H1 (cell line): ENCODE measurements around the gene CCL3. TPM values are rescaled to one million over a fixed set of nuclear protein-coding genes. Genes with fewer than 3 reads are reported as not detected.

Experiments
- CTCF ChIA-PET: fragments of 300-600 bp; sonication (Branson Sonifier 250); formaldehyde crosslinking; loops from one replicate; lab custom pipeline; 2021; ENCODE audit not compliant: partially characterized antibody; lab: Charles Lee
- POLR2A ChIA-PET: fragments of 300-600 bp; sonication (Branson Sonifier 250); formaldehyde crosslinking; loops from one replicate; lab custom pipeline; 2021; ENCODE audit warnings: inconsistent platforms; ENCODE audit not compliant: partially characterized antibody; lab: Charles Lee
- DNase-seq, 2 experiments: peaks; one replicate each; pipeline versions ENCODE4 v3.0.0 to v3.0.0-alpha.2; 2010 to 2022; ENCODE audit warnings: low spot score in 2 of 2, low read depth in 1 of 2, mixed read lengths in 1 of 2
- FAIRE-seq: peaks from 2 replicates; lab custom pipeline; 2011; peaks lifted over from hg19 to GRCh38; lab: Jason Lieb, UNC
- H2AFZ ChIP-seq: 2 replicates; pipeline ENCODE4 v1.8.1; 2012; ENCODE audit warnings: low read length, inconsistent platforms
- H2AK5ac ChIP-seq: 2 replicates; pipeline ENCODE4 v1.6.1; 2013; ENCODE audit warnings: low read depth, low read length
- H2BK120ac ChIP-seq: replicated peaks from 2 replicates; pipeline ENCODE3; 2013; ENCODE audit warnings: low read depth, low read length, inconsistent platforms
- H2BK12ac ChIP-seq: 2 replicates; pipeline ENCODE4 v1.6.1; 2013; ENCODE audit warnings: low read depth, low read length
- H2BK15ac ChIP-seq: 2 replicates; pipeline ENCODE4 v1.6.1; 2013; ENCODE audit warnings: low read length
- H2BK20ac ChIP-seq: 2 replicates; pipeline ENCODE4 v1.6.1; 2013; ENCODE audit warnings: low read length
- H2BK5ac ChIP-seq: 2 replicates; pipeline ENCODE4 v1.6.1; 2013; ENCODE audit warnings: low read depth, low read length
- H3K14ac ChIP-seq: 2 replicates; pipeline ENCODE4 v1.6.1; 2013; ENCODE audit warnings: inconsistent platforms; ENCODE audit not compliant: insufficient read length
- H3K18ac ChIP-seq: 2 replicates; pipeline ENCODE4 v1.6.1; 2013; ENCODE audit warnings: low read length; ENCODE audit errors: extremely low read depth
- H3K23ac ChIP-seq: 2 replicates; pipeline ENCODE4 v1.6.1; 2013; ENCODE audit warnings: inconsistent platforms; ENCODE audit not compliant: insufficient read length
- H3K23me2 ChIP-seq: 2 replicates; pipeline ENCODE4 v1.6.1; 2013; ENCODE audit warnings: low read depth, low read length
- H3K27ac ChIP-seq: 2 replicates; pipeline ENCODE4 v1.6.1; 2011; ENCODE audit warnings: low read depth, low read length, inconsistent platforms
- H3K27me3 ChIP-seq, 4 experiments: replicated peaks in 1 of 4; 1 replicate in 1 of 4; 2 replicates in 3 of 4; pipeline versions ENCODE4 v1.6.1 to v1.8.1; 2011 to 2013; ENCODE audit warnings: low read length in 3 of 4, mild to moderate bottlenecking in 3 of 4, inconsistent platforms in 2 of 4, mixed read lengths in 2 of 4, moderate library complexity in 1 of 4; ENCODE audit not compliant: control insufficient read depth in 3 of 4, insufficient read depth in 3 of 4; ENCODE audit errors: extremely low read depth in 1 of 4
- H3K36me3 ChIP-seq, 4 experiments: 2 replicates each; pipeline versions ENCODE4 v1.6.1 to v1.8.1; 2011 to 2013; ENCODE audit warnings: mild to moderate bottlenecking in 4 of 4, low read length in 3 of 4, moderate library complexity in 2 of 4, control low read depth in 1 of 4, inconsistent platforms in 1 of 4; ENCODE audit not compliant: insufficient read depth in 4 of 4, control insufficient read depth in 2 of 4
- H3K4ac ChIP-seq: replicated peaks from 2 replicates; pipeline ENCODE3; 2013; ENCODE audit warnings: low read length, low read depth, mixed read lengths, inconsistent platforms; ENCODE audit not compliant: insufficient read length
- H3K4me1 ChIP-seq, 4 experiments: replicated peaks in 1 of 4; 1 replicate in 1 of 4; 2 replicates in 3 of 4; pipeline versions ENCODE4 v1.6.1 to v1.8.1; 2011 to 2013; ENCODE audit warnings: low read length in 3 of 4, inconsistent platforms in 2 of 4, mixed read lengths in 1 of 4; ENCODE audit not compliant: insufficient read depth in 4 of 4, control insufficient read depth in 3 of 4
- H3K4me2 ChIP-seq, 2 experiments: 2 replicates each; pipeline versions ENCODE4 v1.6.1 to v1.8.1; 2011 to 2013; ENCODE audit warnings: low read depth in 2 of 2, low read length in 2 of 2, control low read depth in 1 of 2, inconsistent platforms in 1 of 2, mild to moderate bottlenecking in 1 of 2; ENCODE audit not compliant: insufficient read depth in 1 of 2
- H3K4me3 ChIP-seq, 4 experiments: fragments of 200-600, 300-600 bp in 1 of 4; sonication (generic), shearing (Covaris generic), sonication (Bioruptor Twin) in 1 of 4; 2 replicates each; pipeline versions ENCODE4 v1.5.1 to v1.8.1; 2011 to 2016; ENCODE audit warnings: low read length in 4 of 4, low read depth in 3 of 4, control low read depth in 2 of 4, inconsistent platforms in 2 of 4, mild to moderate bottlenecking in 2 of 4, mixed read lengths in 1 of 4, moderate library complexity in 1 of 4; ENCODE audit not compliant: insufficient read depth in 2 of 4; ENCODE audit errors: extremely low read depth in 1 of 4
- H3K56ac ChIP-seq: replicated peaks from 2 replicates; pipeline ENCODE3; 2013; ENCODE audit warnings: low read depth, mild to moderate bottlenecking, mixed read lengths, low read length, inconsistent platforms; ENCODE audit not compliant: insufficient read length
- H3K79me1 ChIP-seq: 2 replicates; pipeline ENCODE4 v1.6.1; 2013; ENCODE audit warnings: low read depth, low read length, control low read depth
- H3K79me2 ChIP-seq, 2 experiments: 2 replicates each; pipeline versions ENCODE4 v1.6.1 to v1.8.1; 2012 to 2013; ENCODE audit warnings: low read length in 2 of 2, mild to moderate bottlenecking in 2 of 2, inconsistent platforms in 1 of 2; ENCODE audit not compliant: insufficient read depth in 2 of 2, control insufficient read depth in 1 of 2
- H3K9ac ChIP-seq, 4 experiments: replicated peaks in 1 of 4; 1 replicate in 1 of 4; 2 replicates in 3 of 4; pipeline versions ENCODE4 v1.6.1 to v1.8.1; 2011 to 2013; ENCODE audit warnings: low read depth in 3 of 4, low read length in 3 of 4, control low read depth in 2 of 4, mild to moderate bottlenecking in 2 of 4, moderate library complexity in 2 of 4, inconsistent platforms in 1 of 4; ENCODE audit errors: extremely low read depth in 1 of 4
- H3K9me3 ChIP-seq, 2 experiments: 2 replicates each; pipeline versions ENCODE4 v1.6.1 to v1.8.1; 2012 to 2013; ENCODE audit warnings: mild to moderate bottlenecking in 2 of 2, moderate library complexity in 2 of 2, control low read depth in 1 of 2, inconsistent platforms in 1 of 2, low read depth in 1 of 2, low read length in 1 of 2, mixed read lengths in 1 of 2; ENCODE audit not compliant: insufficient read depth in 2 of 2
- H4K20me1 ChIP-seq, 2 experiments: replicated peaks in 1 of 2; 2 replicates each; pipeline versions ENCODE3 to v1.8.1; 2011 to 2013; ENCODE audit warnings: inconsistent platforms in 2 of 2, low read length in 2 of 2, mild to moderate bottlenecking in 1 of 2; ENCODE audit not compliant: insufficient read depth in 2 of 2, control insufficient read depth in 1 of 2
- H4K5ac ChIP-seq: 2 replicates; pipeline ENCODE4 v1.6.1; 2013; ENCODE audit warnings: low read length, low read depth, mixed read lengths, inconsistent platforms; ENCODE audit not compliant: insufficient read length
- H4K8ac ChIP-seq: 2 replicates; pipeline ENCODE4 v1.8.0; 2013; ENCODE audit warnings: mild to moderate bottlenecking, moderate library complexity, low read length, inconsistent platforms; ENCODE audit not compliant: insufficient read depth; ENCODE audit errors: extremely low read depth
- H4K91ac ChIP-seq: replicated peaks from 2 replicates; pipeline ENCODE3; 2013; ENCODE audit warnings: low read length, mixed read lengths, inconsistent platforms; ENCODE audit not compliant: insufficient read length
- EZH2 ChIP-seq: fragments of 200-600 bp; sonication (generic); IDR thresholded peaks from 2 replicates; pipeline ENCODE4 v1.7.1; 2012; ENCODE audit warnings: low read depth, mild to moderate bottlenecking, moderate library complexity, low read length, inconsistent platforms; ENCODE audit not compliant: severe bottlenecking
- WGBS, 2 experiments: shearing (Covaris generic) in 1 of 2; methylation state at CpG; one replicate each; pipeline versions ENCODE4 v1.1.6 to v1.1.7; 2013 to 2015; ENCODE audit warnings: low lambda C conversion rate in 2 of 2, mixed read lengths in 2 of 2, inconsistent platforms in 1 of 2, low coverage in 1 of 2, missing lambda C conversion rate in 1 of 2; ENCODE audit not compliant: insufficient replicate concordance in 2 of 2, insufficient coverage in 1 of 2, insufficient read length in 1 of 2; ENCODE audit errors: extremely low coverage in 1 of 2, missing lambda C conversion rate in 1 of 2; 5-methylcytosine and 5-hydroxymethylcytosine counted together
- polyA plus RNA-seq, 7 experiments: library from polyadenylated mRNA; depleted of rRNA in 3 of 7; stranded (reverse) in 5 of 7; unstranded in 2 of 7; fragments of >200 nt in 5 of 7; fragments of 200-250 nt in 2 of 7; gene quantifications; 1 replicate in 5 of 7; 2 replicates in 1 of 7; 4 replicates in 1 of 7; pipeline versions ENCODE4 v1.2.1 to v1.2.3, GENCODE V29; 2011 to 2013; ENCODE audit warnings: missing spikeins in 2 of 7, mixed read lengths in 2 of 7
- small RNA-seq: library from polyadenylated mRNA; stranded (forward); fragments of <200 nt; extraction: miRNeasy Mini kit (QIAGEN cat#:217004); gene quantifications from one replicate; pipeline ENCODE3, GENCODE V24; 2013; ENCODE audit not compliant: insufficient read depth
- total RNA-seq: library from RNA; stranded (reverse); fragmentation: NEBNext Ultra II Directional; extraction: Animal tissue kit (Norgen Biotek cat#: 25700); gene quantifications from 2 replicates; pipeline ENCODE4 v1.2.1, GENCODE V29; 2021

Gene CCL3
- total and polyA plus RNA-seq, 2 of the 8 experiments (the other 6 are each of a cell fraction or from before 2014, with no cell fraction given) = not detected

- Histone ChIP-seq H2AK5ac (no peak overlapping the region), H3K9me3 (no peaks in the 10 kb centered on the region; a peak in 1 of 4 replicates), H3K79me2 (no peaks in the 10 kb centered on the region), H2BK20ac (no peak overlapping the region), H2AFZ (no peak overlapping the region), H3K4me1 (no peaks in the 10 kb centered on the region), H3K23me2 (no peaks in the 10 kb centered on the region), H3K9ac (no peak overlapping the region), H2BK12ac (no peak overlapping the region), H4K5ac (no peak overlapping the region), H4K20me1 (no peaks in the 10 kb centered on the region), H2BK15ac (no peak overlapping the region), H3K18ac (no peak overlapping the region), H3K23ac (no peak overlapping the region), H3K14ac (no peak overlapping the region), H2BK120ac (no peak overlapping the region), H3K79me1 (no peaks in the 10 kb centered on the region), H3K27me3 (no peaks in the 10 kb centered on the region), H2BK5ac (no peak overlapping the region), H4K8ac (no peak overlapping the region), H3K4ac (no peak overlapping the region), H3K4me3 (no peak overlapping the region), H3K36me3 (no peaks in the 10 kb centered on the region), H3K4me2 (no peak overlapping the region), H3K56ac (no peak overlapping the region), H4K91ac (no peak overlapping the region), H3K27ac (no peak overlapping the region)
- no peak for TF ChIP-seq EZH2
- POLR2A ChIA-PET = no interaction called here
- CTCF ChIA-PET = interaction anchor here (1.2 kb wide), 1 partner anchor 13 kb away, joined by 3 read pairs; no protein-coding TSS in a partner anchor
- DNase-seq (no peak), FAIRE-seq (no peak)
- 87% methylated on average over 2 of the region's 2 CpGs; no CpG with 5 or more reads in 1 of the 2 experiments for WGBS, 2 experiments
Measured at GRCh38 chr17:36048066-36048465, 41.9 kb downstream of the CCL3 start.

Small RNA genes within 50 kb of the gene (small RNA-seq; reads per million reads assigned to genes)
- gene RN7SL301P = not detected

Other genes starting within 250 kb of the CCL3 start
- not detected in 2 replicates for gene HEATR9, start 221.3 kb downstream of the CCL3 start, total RNA-seq
- gene HEATR9, start 221.3 kb downstream of the CCL3 start, polyA plus RNA-seq (2011; rRNA removed) = not detected in 2 replicates
- gene CCL5, start 209.8 kb downstream of the CCL3 start, total RNA-seq = not detected in 2 replicates
- gene CCL5, start 209.8 kb downstream of the CCL3 start, polyA plus RNA-seq (2011; rRNA removed) = not detected in 2 replicates
- 4.8 and 7.3 TPM in 2 replicates for gene RDM1, start 159.4 kb downstream of the CCL3 start, total RNA-seq
- gene RDM1, start 159.4 kb downstream of the CCL3 start, polyA plus RNA-seq (2011; rRNA removed) = 6.2 and 9.7 TPM in 2 replicates
- not detected in 2 replicates for gene LYZL6, start 146.4 kb downstream of the CCL3 start, total RNA-seq
- gene LYZL6, start 146.4 kb downstream of the CCL3 start, polyA plus RNA-seq (2011; rRNA removed) = not detected in 2 replicates
- not detected in 2 replicates for gene CCL16, start 108.6 kb downstream of the CCL3 start, total RNA-seq
- not detected in 2 replicates for gene CCL16, start 108.6 kb downstream of the CCL3 start, polyA plus RNA-seq (2011; rRNA removed)
- not detected in 2 replicates for gene CCL14, start 103.4 kb downstream of the CCL3 start, total RNA-seq
- gene CCL14, start 103.4 kb downstream of the CCL3 start, polyA plus RNA-seq (2011; rRNA removed) = not detected in 2 replicates
- gene CCL15, start 88.6 kb downstream of the CCL3 start, total RNA-seq = not detected in 2 replicates
- gene CCL15, start 88.6 kb downstream of the CCL3 start, polyA plus RNA-seq (2011; rRNA removed) = not detected in 2 replicates
- not detected in 2 replicates for gene CCL23, start 72.2 kb downstream of the CCL3 start, total RNA-seq
- not detected in 2 replicates for gene CCL23, start 72.2 kb downstream of the CCL3 start, polyA plus RNA-seq (2011; rRNA removed)
- gene CCL18, start 25.9 kb downstream of the CCL3 start, total RNA-seq = not detected in 2 replicates
- gene CCL18, start 25.9 kb downstream of the CCL3 start, polyA plus RNA-seq (2011; rRNA removed) = not detected in 2 replicates
- not detected in 2 replicates for gene CCL4, start 13.7 kb upstream of the CCL3 start, total RNA-seq
- gene CCL4, start 13.7 kb upstream of the CCL3 start, polyA plus RNA-seq (2011; rRNA removed) = not detected in 2 replicates
- gene TBC1D3B, start 86.5 kb upstream of the CCL3 start, total RNA-seq = 3.9 and 6.2 TPM in 2 replicates
- 0.54 and 0.74 TPM in 2 replicates for gene TBC1D3B, start 86.5 kb upstream of the CCL3 start, polyA plus RNA-seq (2011; rRNA removed)
- gene CCL3L1, start 106.6 kb upstream of the CCL3 start, total RNA-seq = not detected in 2 replicates
- 0.11 TPM in 1 of 2 replicates, not detected in the other for gene CCL3L1, start 106.6 kb upstream of the CCL3 start, polyA plus RNA-seq (2011; rRNA removed)
- not detected in 2 replicates for gene CCL4L2, start 120.9 kb upstream of the CCL3 start, total RNA-seq
- gene CCL4L2, start 120.9 kb upstream of the CCL3 start, polyA plus RNA-seq (2011; rRNA removed) = not detected in 2 replicates
- gene TBC1D3I, start 174.4 kb upstream of the CCL3 start, total RNA-seq = 0.46 TPM in 1 of 2 replicates, not detected in the other
- 2.3 and 2.9 TPM in 2 replicates for gene TBC1D3I, start 174.4 kb upstream of the CCL3 start, polyA plus RNA-seq (2011; rRNA removed)
- not detected in 2 replicates for gene TBC1D3G, start 233.7 kb upstream of the CCL3 start, total RNA-seq
- 0.18 TPM in 1 of 2 replicates, not detected in the other for gene TBC1D3G, start 233.7 kb upstream of the CCL3 start, polyA plus RNA-seq (2011; rRNA removed)